Measurements from ENCODE around the gene RBL1.
"Not testable (repeated sequence)": the region's sequence is repeated elsewhere in the genome, so short reads cannot be mapped to it uniquely, and the experiment has no call there.

The RBL1 gene

GRCh38 chr20:36992802-36993334, 102.9 kb downstream of the RBL1 start:
- DNase-seq (ENCODE audit: low read depth), result no peak

- DNase-seq (ENCODE audit: low read depth), result no peak
Measured at GRCh38 chr20:36991703-36992102, 104.1 kb downstream of the RBL1 start.

GRCh38 chr20:36989797-36990196, 106.0 kb downstream of the RBL1 start:
- DNase-seq (ENCODE audit: low read depth), result no peak

- no peak for DNase-seq (ENCODE audit: low read depth)
Measured at GRCh38 chr20:36988494-36988966, 107.3 kb downstream of the RBL1 start.

- DNase-seq (ENCODE audit: low read depth), result no peak
Measured at GRCh38 chr20:36984257-36984638, 111.5 kb downstream of the RBL1 start.

- DNase-seq (ENCODE audit: low read depth), result no peak
Measured at GRCh38 chr20:36975099-36975818, 120.5 kb downstream of the RBL1 start.

GRCh38 chr20:36974660-36975059, 121.1 kb downstream of the RBL1 start:
- DNase-seq (ENCODE audit: low read depth), result no peak

- DNase-seq (ENCODE audit: low read depth), result no peak
Measured at GRCh38 chr20:36971103-36971502, 124.7 kb downstream of the RBL1 start.

- DNase-seq (ENCODE audit: low read depth), result no peak
Measured at GRCh38 chr20:36969478-36970186, 126.2 kb downstream of the RBL1 start.

GRCh38 chr20:36969051-36969450, 126.7 kb downstream of the RBL1 start:
- DNase-seq (ENCODE audit: low read depth), result no peak

- DNase-seq (ENCODE audit: low read depth), result no peak
Measured at GRCh38 chr20:36967636-36968035, 128.2 kb downstream of the RBL1 start.

GRCh38 chr20:36966965-36967364, 128.8 kb downstream of the RBL1 start:
- DNase-seq (ENCODE audit: low read depth), result not testable (repeated sequence)

GRCh38 chr20:36962354-36962941, 133.3 kb downstream of the RBL1 start:
- DNase-seq (ENCODE audit: low read depth), result not testable (repeated sequence)

GRCh38 chr20:36959242-36959641, 136.6 kb downstream of the RBL1 start:
- no peak for DNase-seq (ENCODE audit: low read depth)

GRCh38 chr20:36957875-36958667, 137.7 kb downstream of the RBL1 start:
- DNase-seq (ENCODE audit: low read depth), result no peak

GRCh38 chr20:36956674-36957073, 139.1 kb downstream of the RBL1 start:
- DNase-seq (ENCODE audit: low read depth), result no peak

GRCh38 chr20:36956016-36956415, 139.8 kb downstream of the RBL1 start:
- DNase-seq (ENCODE audit: low read depth), result no peak

GRCh38 chr20:36951979-36952738, 143.6 kb downstream of the RBL1 start:
- no peak for DNase-seq (ENCODE audit: low read depth)

GRCh38 chr20:36951198-36951978, 144.4 kb downstream of the RBL1 start, which contains the start of gene SAMHD1:
Gene SAMHD1 (minus strand): TSS chr20:36951708. CDS start chr20:36951643, 65 bp downstream.
- peak; percentile 73 for DNase-seq (ENCODE audit: low read depth)

Measured in stimulated activated CD8-positive, alpha-beta memory T cell treated with anti-CD3 and anti-CD28 coated beads, Interleukin-7, amount 100 ng/mL, for 24 hours (primary cell).